NCI-H2107 treated with DMSO at 0.1 percent for 48 hours (cell line): Measurements from ENCODE around the gene PNKD.
A peak's percentile ranks its signal among the peaks of the same experiment; 100 is the strongest.
"Not testable (repeated sequence)": the region's sequence is repeated elsewhere in the genome, so short reads cannot be mapped to it uniquely, and the experiment has no call there.

ENCODE experiments used
- DNase-seq: peaks from one replicate; lab custom pipeline; 2025; ENCODE audit not compliant: unreplicated experiment; lab: John Stamatoyannopoulos, UW

The PNKD gene

DNA sequence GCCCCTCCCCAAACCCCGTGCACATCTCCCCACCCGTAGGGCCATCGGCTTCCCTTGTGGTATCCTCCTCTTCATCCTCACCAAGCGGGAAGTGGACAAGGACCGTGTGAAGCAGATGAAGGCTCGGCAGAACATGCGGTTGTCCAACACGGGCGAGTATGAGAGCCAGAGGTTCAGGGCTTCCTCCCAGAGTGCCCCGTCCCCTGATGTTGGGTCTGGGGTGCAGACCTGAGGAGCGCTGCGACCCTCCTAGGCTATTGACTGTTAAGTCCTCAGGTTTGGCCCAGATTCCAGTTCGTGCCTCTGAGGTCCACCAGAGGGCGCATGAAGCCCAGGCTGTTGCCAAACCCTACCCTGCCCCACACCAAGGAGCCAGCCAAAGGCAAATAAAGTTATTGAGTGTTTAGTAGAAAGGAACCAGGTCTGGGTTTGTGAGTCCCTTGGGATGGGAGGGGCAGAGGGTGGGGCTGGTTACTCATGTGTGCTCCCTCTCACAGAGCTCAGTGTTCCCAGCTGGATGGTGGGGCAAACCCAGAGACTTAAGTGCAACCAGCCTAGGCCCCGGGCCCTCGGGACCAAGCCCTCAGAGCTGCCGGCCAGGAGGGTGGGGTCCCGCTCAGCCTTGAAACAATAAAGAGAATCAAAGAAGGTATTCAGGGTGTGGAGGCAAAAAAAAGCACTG is 2.4 kb downstream of the PNKD start:
- DNase-seq: peak; percentile 74

- DNase-seq: not testable (repeated sequence)
Observed at GRCh38 chr2:218273214-218273907, 3.0 kb downstream of the PNKD start.

DNA sequence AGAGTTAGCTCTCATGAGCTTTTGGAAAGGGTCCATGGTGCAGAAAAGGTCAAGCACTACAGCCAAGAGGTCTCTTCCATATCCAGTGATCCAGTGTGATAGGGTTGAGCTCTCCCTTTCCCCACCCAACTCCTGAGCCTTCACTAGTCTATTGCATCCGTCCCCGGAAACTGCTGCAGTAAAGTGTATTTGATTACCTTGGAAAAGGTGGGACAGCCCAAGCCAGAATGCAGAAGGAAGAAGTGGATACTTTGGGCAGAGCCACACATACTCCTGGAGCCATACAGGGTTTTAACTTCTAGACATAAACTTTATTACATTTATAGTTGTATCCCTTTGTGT is 3.6 kb downstream of the PNKD start:
- no peak for DNase-seq

GRCh38 chr2:218274586-218274985 is 4.3 kb downstream of the PNKD start:
- no peak for DNase-seq

GRCh38 chr2:218275371-218276072 is 5.2 kb downstream of the PNKD start:
- no peak for DNase-seq

- DNase-seq: no peak
Observed at GRCh38 chr2:218276986-218277755, 6.9 kb downstream of the PNKD start.

GRCh38 chr2:218277921-218278320 is 7.6 kb downstream of the PNKD start:
- DNase-seq: no peak

DNA sequence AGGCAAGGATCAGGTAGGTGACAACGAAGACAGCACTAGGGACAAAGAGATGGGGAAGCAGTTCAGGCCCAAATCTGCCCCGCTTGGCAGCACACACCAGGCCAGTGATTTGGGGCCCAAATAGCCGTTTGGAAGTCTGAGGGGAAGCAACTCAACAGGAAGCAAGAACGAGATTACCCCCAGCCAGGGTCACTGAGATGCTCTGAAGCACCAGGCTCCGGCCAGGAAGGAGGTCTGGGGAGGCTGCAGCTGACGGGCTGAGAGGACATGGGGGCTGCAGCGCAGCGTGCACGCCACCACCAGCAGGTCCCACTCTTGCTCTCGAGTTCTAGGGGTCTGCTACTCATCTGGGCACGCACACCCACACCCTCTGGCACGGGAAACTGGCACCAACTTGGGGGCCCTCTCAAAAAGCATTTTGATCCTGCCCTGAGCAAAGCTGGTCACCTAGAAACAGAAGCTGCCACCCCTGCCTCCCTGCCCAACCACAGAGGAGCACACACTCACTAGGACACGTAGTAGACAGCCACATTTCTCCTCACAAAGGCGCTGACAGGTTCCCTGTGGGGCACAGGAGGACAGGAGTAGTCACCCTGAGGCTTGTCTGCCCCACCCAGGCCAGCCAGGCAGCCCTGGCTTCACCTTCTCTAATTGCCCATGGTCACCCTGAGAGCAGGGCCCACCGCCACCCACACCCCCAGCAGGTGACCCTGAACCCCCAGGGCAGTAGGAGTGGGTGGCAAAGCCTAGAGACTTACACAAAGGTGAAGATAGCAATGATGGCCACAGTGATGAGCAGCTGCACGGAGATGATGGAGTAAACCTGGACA is 8.4 kb downstream of the PNKD start:
- no peak for DNase-seq

GRCh38 chr2:218280260-218280870 is 10.0 kb downstream of the PNKD start:
- DNase-seq: no peak

DNA sequence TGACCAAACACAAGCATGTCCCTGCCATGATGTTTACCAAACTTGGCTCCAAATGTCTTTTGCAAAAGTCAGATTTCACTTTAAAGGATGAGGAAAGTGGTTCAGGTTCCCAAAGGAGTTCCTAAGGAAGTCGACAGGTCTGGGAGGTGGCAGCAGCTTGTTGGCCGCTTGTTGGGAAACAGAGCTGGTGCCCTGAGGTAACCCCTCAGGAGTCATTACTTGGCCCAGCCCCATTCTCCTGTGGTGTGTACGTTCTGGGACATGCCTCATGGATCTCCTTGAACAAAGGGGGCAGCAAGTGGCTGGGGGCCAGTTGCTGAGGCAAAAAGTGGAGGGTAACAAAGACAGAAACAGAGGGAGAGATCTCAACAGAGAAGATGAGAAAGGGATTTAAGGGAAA is 11.1 kb downstream of the PNKD start:
- DNase-seq: no peak

DNA sequence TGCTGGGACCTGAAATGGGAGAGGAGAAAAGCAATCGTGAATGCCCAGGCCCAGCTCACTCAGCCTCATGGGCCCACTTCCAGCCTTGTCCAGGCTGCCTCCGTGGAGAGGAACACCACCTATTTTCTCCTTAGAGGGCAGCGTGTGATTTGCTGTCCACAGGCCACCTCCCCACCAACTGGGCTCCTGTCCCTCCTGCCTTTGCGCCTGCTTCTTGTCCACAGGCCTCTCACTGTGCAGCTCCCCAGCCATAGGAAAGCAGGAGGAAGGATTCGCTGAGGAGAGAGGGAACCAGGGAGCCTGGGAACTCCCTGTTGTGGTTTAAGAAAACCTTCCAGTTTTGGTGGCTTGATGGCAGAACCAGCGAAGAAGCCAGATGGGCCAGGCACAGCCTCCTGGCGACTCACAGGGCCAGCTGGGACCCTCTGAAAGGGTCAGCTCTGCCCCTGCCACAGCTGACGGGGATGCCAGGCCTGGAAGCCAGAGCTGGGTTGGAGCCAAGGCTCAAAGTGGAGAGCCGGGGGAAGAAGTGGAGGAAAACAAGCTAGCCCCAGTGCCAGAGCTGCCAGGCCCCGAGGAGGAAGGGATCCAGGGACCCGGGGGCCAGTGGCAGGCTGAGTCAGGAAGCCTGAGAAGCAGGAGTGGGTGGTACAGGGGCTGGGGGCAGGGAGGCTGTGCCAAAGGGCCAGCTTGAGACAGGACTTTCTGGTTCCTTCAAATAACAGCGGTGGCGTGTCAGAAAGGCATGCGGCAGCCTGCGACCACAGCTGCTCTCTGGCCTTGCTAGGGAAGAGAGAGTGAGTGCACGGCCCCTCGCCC is 12.1 kb downstream of the PNKD start:
- no peak for DNase-seq

DNA sequence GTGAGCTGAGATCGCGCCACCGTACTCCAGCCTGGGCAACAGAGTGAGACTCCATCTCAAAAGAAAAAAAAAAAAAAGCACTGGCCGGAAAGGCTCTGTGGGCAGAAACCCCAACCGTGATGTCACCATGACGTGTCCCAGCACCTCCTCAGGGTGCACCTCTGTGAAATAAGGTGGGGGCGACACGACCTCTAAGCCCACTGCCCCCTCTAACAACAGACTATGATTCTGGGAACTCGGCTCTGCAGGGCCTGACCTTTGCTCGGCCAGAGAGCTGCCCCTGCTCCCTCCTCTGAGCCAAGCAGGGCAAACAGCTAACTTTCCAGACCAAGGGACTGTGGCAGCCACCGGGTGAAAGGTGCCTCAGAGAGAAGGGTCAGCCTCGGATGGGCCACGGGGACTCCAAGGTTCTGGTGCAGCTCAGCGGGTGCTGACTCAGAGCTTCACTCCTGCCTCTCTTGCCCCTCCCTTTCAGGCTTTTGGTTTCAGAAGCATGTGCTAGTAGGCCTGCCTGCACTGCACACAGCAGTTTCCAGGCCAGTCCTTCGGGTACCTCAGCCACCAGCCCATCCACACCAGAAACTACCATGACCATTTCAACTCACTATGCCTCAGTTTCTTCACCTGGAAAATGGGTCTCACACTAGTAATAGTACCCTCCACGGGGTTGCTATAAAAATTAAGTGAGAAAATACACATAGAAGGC is 13.9 kb downstream of the PNKD start:
- DNase-seq: no peak

GRCh38 chr2:218285604-218286003 is 15.3 kb downstream of the PNKD start:
- no peak for DNase-seq

- no peak for DNase-seq
Observed at GRCh38 chr2:218286570-218287459, 16.5 kb downstream of the PNKD start.

GRCh38 chr2:218289639-218290315 is 19.5 kb downstream of the PNKD start:
- DNase-seq: no peak

- peak; percentile 71 for DNase-seq
Observed at GRCh38 chr2:218290316-218291261, 20.3 kb downstream of the PNKD start.
